CD14-positive monocyte (primary cell): Measurements from ENCODE around the gene PDAP1. TPM values are rescaled to one million over a fixed set of nuclear protein-coding genes. Genes with fewer than 3 reads are reported as not detected.

Experiments
- DNase-seq, 3 donors: peaks; one replicate each; pipeline ENCODE4 v3.0.0-alpha.2; 2011 to 2022
- H2AFZ ChIP-seq: 2 replicates; pipeline ENCODE4 v1.6.0; 2012; ENCODE audit warnings: mild to moderate bottlenecking, low read depth, low read length, inconsistent platforms; ENCODE audit not compliant: insufficient read depth, poor library complexity, severe bottlenecking
- H3K27ac ChIP-seq, 2 donors: 1 replicate in 1 of 2; 2 replicates in 1 of 2; pipeline ENCODE4 v1.5.1; 2012 to 2013; ENCODE audit warnings: low read length in 2 of 2, control low read depth in 1 of 2, inconsistent platforms in 1 of 2, low read depth in 1 of 2, mild to moderate bottlenecking in 1 of 2
- H3K27me3 ChIP-seq, 2 donors: one replicate each; pipeline versions ENCODE4 v1.6.0 to v1.6.1; 2011 to 2013; ENCODE audit warnings: low read length in 2 of 2; ENCODE audit not compliant: control insufficient read depth in 2 of 2, insufficient read depth in 2 of 2
- H3K36me3 ChIP-seq, 2 donors: replicated peaks in 1 of 2; 1 replicate in 1 of 2; 2 replicates in 1 of 2; pipeline versions ENCODE4 v1.5.1 to v1.6.1; 2012 to 2013; ENCODE audit warnings: low read length in 2 of 2, control low read depth in 1 of 2, inconsistent platforms in 1 of 2, mild to moderate bottlenecking in 1 of 2; ENCODE audit not compliant: insufficient read depth in 2 of 2, control insufficient read depth in 1 of 2
- H3K4me1 ChIP-seq, 2 donors: 1 replicate in 1 of 2; 2 replicates in 1 of 2; pipeline versions ENCODE4 v1.5.1 to v1.6.1; 2012 to 2013; ENCODE audit warnings: low read length in 2 of 2, control low read depth in 1 of 2, inconsistent platforms in 1 of 2, mild to moderate bottlenecking in 1 of 2, moderate library complexity in 1 of 2; ENCODE audit not compliant: insufficient read depth in 2 of 2, control insufficient read depth in 1 of 2
- H3K4me2 ChIP-seq: replicated peaks from 2 replicates; pipeline ENCODE3; 2012; ENCODE audit warnings: low read length, moderate library complexity, mild to moderate bottlenecking; ENCODE audit not compliant: poor library complexity, severe bottlenecking; ENCODE audit errors: extremely low read depth
- H3K4me3 ChIP-seq, 3 experiments: fragments of 200-600 bp in 1 of 3; sonication (generic) in 1 of 3; replicated peaks in 1 of 3; 1 replicate in 2 of 3; 2 replicates in 1 of 3; pipeline ENCODE4 v1.5.1; 2011 to 2013; ENCODE audit warnings: low read length in 3 of 3, mild to moderate bottlenecking in 3 of 3, control low read depth in 2 of 3, low read depth in 2 of 3, inconsistent platforms in 1 of 3, moderate library complexity in 1 of 3
- H3K79me2 ChIP-seq: 2 replicates; pipeline ENCODE4 v1.6.0; 2012; ENCODE audit warnings: mild to moderate bottlenecking, control low read depth, inconsistent platforms, low read length, moderate library complexity; ENCODE audit not compliant: insufficient read depth
- H3K9ac ChIP-seq: 2 replicates; pipeline ENCODE4 v1.6.0; 2017; ENCODE audit warnings: low read length, mild to moderate bottlenecking; ENCODE audit not compliant: insufficient read depth, poor library complexity, severe bottlenecking
- H3K9me3 ChIP-seq, 2 donors: replicated peaks in 1 of 2; 1 replicate in 1 of 2; 2 replicates in 1 of 2; pipeline versions ENCODE4 v1.5.1 to v1.6.1; 2012 to 2013; ENCODE audit warnings: low read length in 2 of 2, control low read depth in 1 of 2; ENCODE audit not compliant: control insufficient read depth in 1 of 2, insufficient read depth in 1 of 2
- H4K20me1 ChIP-seq: 2 replicates; pipeline ENCODE4 v1.6.0; 2012; ENCODE audit warnings: mild to moderate bottlenecking, low read length, control low read depth, moderate library complexity; ENCODE audit not compliant: insufficient read depth
- H3K27ac Mint-ChIP-seq, 7 donors: one replicate each; pipeline ENCODE4 v1.8.0; 2020; ENCODE audit warnings: mild to moderate bottlenecking in 7 of 7, mixed read lengths in 7 of 7, moderate library complexity in 6 of 7, inconsistent platforms in 2 of 7
- H3K27me3 Mint-ChIP-seq, 3 donors: one replicate each; pipeline ENCODE4 v1.8.0; 2021 to 2022; ENCODE audit warnings: low read depth in 3 of 3, mild to moderate bottlenecking in 3 of 3, mixed read lengths in 3 of 3, moderate library complexity in 3 of 3, inconsistent platforms in 1 of 3
- H3K36me3 Mint-ChIP-seq, 2 donors: one replicate each; pipeline ENCODE4 v1.8.0; 2020; ENCODE audit warnings: mixed read lengths in 2 of 2, inconsistent platforms in 1 of 2, mild to moderate bottlenecking in 1 of 2
- H3K4me1 Mint-ChIP-seq: one replicate; pipeline ENCODE4 v1.8.0; 2020; ENCODE audit warnings: mild to moderate bottlenecking, mixed read lengths
- H3K4me3 Mint-ChIP-seq, 2 donors: one replicate each; pipeline ENCODE4 v1.8.0; 2020; ENCODE audit warnings: mild to moderate bottlenecking in 2 of 2, mixed read lengths in 2 of 2, moderate library complexity in 1 of 2
- H3K9me3 Mint-ChIP-seq, 7 donors: one replicate each; pipeline ENCODE4 v1.8.0; 2020 to 2022; ENCODE audit warnings: mixed read lengths in 7 of 7, mild to moderate bottlenecking in 6 of 7, moderate library complexity in 6 of 7, inconsistent platforms in 2 of 7
- CTCF ChIP-seq: fragments of 200-600 bp; IDR thresholded peaks from one replicate; pipeline ENCODE4 v1.8.0; 2022; ENCODE audit warnings: antibody characterized with exemption, mild to moderate bottlenecking
- WGBS: methylation state at CpG from one replicate; pipeline ENCODE4 v1.1.5; 2013; ENCODE audit warnings: missing lambda C conversion rate; ENCODE audit not compliant: insufficient coverage; 5-methylcytosine and 5-hydroxymethylcytosine counted together
- intact Hi-C, 2 donors: fragments of 100-400 bp; cut with micrococcal nuclease; formaldehyde crosslinking; loops; one replicate each; pipeline versions ENCODE4 v1.15.0 to v1.15.1; 2023
- polyA plus RNA-seq, 3 donors: library from polyadenylated mRNA; depleted of rRNA in 1 of 3; unstranded in 2 of 3; stranded (reverse) in 1 of 3; fragments of 300-500 nt in 2 of 3; fragments of >200 nt in 1 of 3; fragmentation: Illumina TruSeq in 2 of 3; gene quantifications; 1 replicate in 2 of 3; 2 replicates in 1 of 3; pipeline ENCODE4 v1.2.3, GENCODE V29; 2012 to 2021

The PDAP1 gene
- polyA plus RNA-seq, 3 donors, result 9.8 to 43.3 (median 16.2) TPM

GRCh38 chr7:99392659-99393354 lies 15.6 kb downstream of the PDAP1 start:
- no peaks in the 10 kb centered on the region for H3K9me3 Mint-ChIP-seq
- Histone ChIP-seq H3K4me2 (peak overlapping the region; percentile 58), H3K9me3 (no peaks in the 10 kb centered on the region), H3K36me3 (peaks cover 89 to 97% of the 10 kb centered on the region in 2 donors), H3K4me3 (peak overlapping the region in 1 of 3 experiments; percentile 47), H4K20me1 (peaks cover 100% of the 10 kb centered on the region), H3K4me1 (peaks cover 12 to 31% of the 10 kb centered on the region in 2 donors), H3K27me3 (no peaks in the 10 kb centered on the region), H2AFZ (no peak overlapping the region), H3K27ac (peak overlapping the region; percentile 10 to 65), H3K79me2 (peaks cover 78% of the 10 kb centered on the region), H3K9ac (no peak overlapping the region)
- peaks cover 28% of the 10 kb centered on the region for H3K4me1 Mint-ChIP-seq
- peak overlapping the region; percentile 46 to 58 for H3K4me3 Mint-ChIP-seq
- H3K27ac Mint-ChIP-seq, result peak overlapping the region; percentile 77 to 92 (median 88)
- TF ChIP-seq CTCF, result no peak
- intact Hi-C loops, result no loop called here
- peaks cover 0 to 2% (median 0%) of the 10 kb centered on the region in 3 donors for H3K27me3 Mint-ChIP-seq
- H3K36me3 Mint-ChIP-seq, result peaks cover 75 to 99% of the 10 kb centered on the region in 2 donors
- WGBS, result 24% methylated on average over 68 of the region's 68 CpGs
- peak; percentile 56 to 64 (median 61) for DNase-seq

GRCh38 chr7:99392046-99392445 lies 16.4 kb downstream of the PDAP1 start:
- Histone ChIP-seq H3K4me3 (no peak overlapping the region), H4K20me1 (peaks cover 100% of the 10 kb centered on the region), H3K27me3 (no peaks in the 10 kb centered on the region), H3K36me3 (peaks cover 90 to 97% of the 10 kb centered on the region in 2 donors), H2AFZ (no peak overlapping the region), H3K4me1 (peaks cover 12 to 32% of the 10 kb centered on the region in 2 donors), H3K9me3 (no peaks in the 10 kb centered on the region), H3K79me2 (peaks cover 85% of the 10 kb centered on the region), H3K9ac (no peak overlapping the region), H3K27ac (peak overlapping the region in 1 of 2 donors; percentile 65), H3K4me2 (no peak overlapping the region)
- no peaks in the 10 kb centered on the region for H3K9me3 Mint-ChIP-seq
- peaks cover 73 to 99% of the 10 kb centered on the region in 2 donors for H3K36me3 Mint-ChIP-seq
- intact Hi-C loops, result no loop called here
- H3K4me1 Mint-ChIP-seq, result peaks cover 29% of the 10 kb centered on the region
- H3K27ac Mint-ChIP-seq, result peak overlapping the region in 5 of 7 donors; percentile 15 to 80 (median 54)
- H3K27me3 Mint-ChIP-seq, result peaks cover 0 to 2% (median 0%) of the 10 kb centered on the region in 3 donors
- WGBS, result 88% methylated on average over 8 of the region's 8 CpGs
- DNase-seq, result no peak
- TF ChIP-seq CTCF, result no peak
- H3K4me3 Mint-ChIP-seq, result no peak overlapping the region
